HG03354 (cell line): Measurements from ENCODE around the gene FOSB.
A peak's percentile ranks its signal among the peaks of the same experiment; 100 is the strongest.
"Not testable (repeated sequence)": the region's sequence is repeated elsewhere in the genome, so short reads cannot be mapped to it uniquely, and the experiment has no call there.

Source experiments
- ATAC-seq: cut with Tn5 transposase; IDR thresholded peaks from one replicate; pipeline ENCODE4 v1.9.1; 2021; ENCODE audit warnings: mild to moderate bottlenecking; ENCODE audit not compliant: unreplicated experiment, poor library complexity, severe bottlenecking

The FOSB gene

GRCh38 chr19:45467456-45468158 lies at the start of gene FOSB:
TSS of gene FOSB (plus strand) at chr19:45467996. CDS start at chr19:45468587, 591 bp downstream.
- ATAC-seq, result peak; percentile 55

- ATAC-seq, result no peak
Observed at GRCh38 chr19:45418802-45419201, 49.0 kb upstream of the FOSB start.

- ATAC-seq, result peak; percentile 61
Observed at GRCh38 chr19:45419396-45419795, 48.4 kb upstream of the FOSB start.

- ATAC-seq, result no peak
Observed at GRCh38 chr19:45419895-45420294, 47.9 kb upstream of the FOSB start.

- ATAC-seq, result no peak
Observed at GRCh38 chr19:45420356-45420755, 47.4 kb upstream of the FOSB start.

GRCh38 chr19:45420871-45421270 lies 46.9 kb upstream of the FOSB start:
- ATAC-seq, result no peak

GRCh38 chr19:45421947-45422498 lies 45.8 kb upstream of the FOSB start:
- no peak for ATAC-seq

- ATAC-seq, result no peak
Observed at GRCh38 chr19:45423033-45423588, 44.7 kb upstream of the FOSB start.

- ATAC-seq, result peak; percentile 69
Observed at GRCh38 chr19:45423589-45424190, 44.1 kb upstream of the FOSB start, which contains the start of gene ERCC1. TSS of gene ERCC1 (minus strand) at chr19:45423917. CDS start at chr19:45423374, 543 bp downstream.

GRCh38 chr19:45424191-45425058 lies 43.4 kb upstream of the FOSB start:
- ATAC-seq, result peak; percentile 25

GRCh38 chr19:45428384-45429231 lies 39.2 kb upstream of the FOSB start:
- no peak for ATAC-seq

- not testable (repeated sequence) for ATAC-seq
Observed at GRCh38 chr19:45429896-45430295, 37.9 kb upstream of the FOSB start.

- not testable (repeated sequence) for ATAC-seq
Observed at GRCh38 chr19:45431008-45431407, 36.8 kb upstream of the FOSB start.

GRCh38 chr19:45432543-45432942 lies 35.3 kb upstream of the FOSB start:
- ATAC-seq, result not testable (repeated sequence)

- no peak for ATAC-seq
Observed at GRCh38 chr19:45437328-45437727, 30.5 kb upstream of the FOSB start.

- no peak for ATAC-seq
Observed at GRCh38 chr19:45439190-45439568, 28.6 kb upstream of the FOSB start.

- peak; percentile 55 for ATAC-seq
Observed at GRCh38 chr19:45439569-45440258, 28.1 kb upstream of the FOSB start.

- ATAC-seq, result no peak
Observed at GRCh38 chr19:45440259-45440638, 27.5 kb upstream of the FOSB start.
